Raji (cell line): ENCODE data around the gene SLK.

Experiments used
- POLR2A ChIP-seq: IDR thresholded peaks from 2 replicates; pipeline ENCODE4 v1.6.1; 2011; ENCODE audit warnings: low read depth, low read length, control low read depth; ENCODE audit not compliant: insufficient read depth

The SLK gene

DNA sequence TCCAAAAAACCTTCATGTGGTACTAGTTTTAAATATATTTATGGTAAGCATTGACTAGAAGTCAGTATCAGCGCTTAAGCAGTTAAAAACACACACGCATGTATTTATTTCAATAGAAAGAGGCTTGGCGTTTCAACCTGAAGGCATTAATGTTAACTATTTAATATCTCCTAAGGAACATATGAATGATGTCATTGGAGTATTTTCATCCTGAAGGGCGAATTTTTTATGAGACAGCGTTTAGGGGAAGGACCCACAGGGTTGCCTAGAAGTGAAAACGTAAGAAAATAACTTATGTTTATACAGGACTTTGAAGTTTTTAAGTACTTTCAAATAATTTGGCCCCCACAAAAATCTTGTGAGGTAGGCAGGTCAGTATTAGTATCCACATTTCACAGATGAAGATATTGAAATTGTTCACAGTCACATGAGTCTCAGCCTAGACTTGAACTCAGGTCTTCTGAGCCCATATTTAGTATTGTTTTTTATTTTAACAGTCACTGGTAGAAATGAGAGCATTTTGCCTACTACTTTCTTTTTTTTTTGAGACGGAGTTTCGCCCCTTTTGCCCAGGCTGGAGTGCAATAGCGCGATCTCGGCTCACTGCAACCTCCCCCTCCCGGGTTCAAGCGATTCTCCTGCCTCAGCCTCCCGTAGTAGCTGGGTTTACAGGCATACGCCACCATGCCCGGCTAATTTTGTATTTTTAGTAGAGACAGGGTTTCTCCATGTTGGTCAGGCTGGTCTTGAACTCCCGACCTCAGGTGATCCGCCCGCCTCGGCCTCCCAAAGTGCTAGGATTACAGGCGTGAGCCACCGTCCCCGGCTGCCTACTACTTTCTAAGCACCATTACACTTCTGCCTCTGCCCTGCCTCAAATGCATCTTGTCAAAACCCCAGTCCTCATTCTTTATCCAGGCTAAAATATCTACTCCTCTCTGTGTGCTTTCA is 1.8 kb downstream of the SLK start:
- no peak for TF ChIP-seq POLR2A

DNA sequence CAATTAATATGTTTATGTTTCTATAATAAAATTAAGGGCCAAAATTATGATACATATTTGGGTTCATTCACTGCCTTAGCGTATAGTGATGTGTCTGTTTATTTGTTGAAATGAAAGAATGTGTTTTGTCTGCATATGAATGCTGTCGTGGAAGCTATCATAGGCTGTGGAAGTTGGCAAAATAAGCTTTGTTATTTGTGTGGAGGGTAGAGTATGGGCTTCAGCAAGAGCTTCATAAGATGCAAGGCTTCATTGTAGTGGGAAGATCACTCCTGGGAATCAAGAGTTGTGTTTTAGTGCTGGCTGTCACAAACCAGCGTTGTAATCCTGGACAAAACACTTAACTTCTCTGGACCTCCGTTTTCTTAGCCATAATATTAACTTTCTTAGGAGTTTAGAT is 2.5 kb downstream of the SLK start:
- no peak for TF ChIP-seq POLR2A

DNA sequence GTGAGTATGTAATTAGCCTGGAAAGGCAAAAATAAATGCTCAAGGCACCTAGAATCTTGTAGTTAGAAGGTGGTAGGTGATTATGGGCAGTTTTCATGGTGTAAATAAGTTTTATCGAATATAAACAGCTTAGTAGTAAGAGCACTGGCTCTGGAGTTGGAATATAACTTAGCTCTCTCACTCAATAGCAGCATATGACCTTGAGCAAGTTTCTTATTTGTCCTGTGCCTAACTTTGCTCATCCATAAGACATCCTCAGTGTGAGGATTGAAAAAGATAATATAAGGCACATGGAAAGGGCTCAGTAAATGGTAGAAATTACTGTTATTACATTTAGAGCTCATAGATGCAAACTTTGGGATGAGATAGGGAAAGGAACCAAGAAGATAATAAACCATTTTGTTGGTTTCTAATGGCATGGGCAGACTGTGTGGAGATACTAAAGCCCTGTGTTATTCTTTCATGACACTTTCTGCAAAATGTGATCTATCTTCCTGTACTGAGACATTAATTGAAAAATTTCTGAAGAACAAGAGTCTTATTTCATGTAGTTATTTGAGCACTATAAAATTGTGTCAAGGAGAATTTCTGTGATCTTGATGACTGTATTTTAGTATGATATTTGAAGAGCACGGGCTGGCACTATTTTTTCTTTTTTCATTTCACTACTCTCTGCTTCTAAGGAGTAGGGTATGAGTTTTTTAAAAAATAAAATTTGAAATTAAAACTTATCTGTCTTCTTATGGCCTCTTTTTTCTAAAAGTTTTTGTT is 3.1 kb downstream of the SLK start:
- TF ChIP-seq POLR2A, result no peak

DNA sequence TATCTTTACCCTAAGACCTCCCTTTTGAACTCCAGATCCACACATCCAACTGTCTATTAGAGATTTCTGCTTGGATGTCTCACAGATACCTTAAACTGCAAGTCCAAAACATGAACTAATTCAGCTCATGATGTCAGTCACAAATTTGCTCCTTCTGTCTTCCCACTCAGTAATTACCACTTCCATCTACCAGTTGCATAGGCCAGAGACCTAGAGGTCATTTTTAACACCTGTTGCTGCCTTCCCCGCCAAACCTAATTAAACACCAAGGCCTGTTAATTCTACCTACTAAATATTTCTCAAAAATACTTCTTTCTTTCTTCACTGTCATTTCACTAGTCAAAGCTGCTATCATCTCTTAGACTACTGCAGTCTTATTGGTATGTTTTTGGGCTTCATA is 8.2 kb downstream of the SLK start:
- TF ChIP-seq POLR2A, result no peak

DNA sequence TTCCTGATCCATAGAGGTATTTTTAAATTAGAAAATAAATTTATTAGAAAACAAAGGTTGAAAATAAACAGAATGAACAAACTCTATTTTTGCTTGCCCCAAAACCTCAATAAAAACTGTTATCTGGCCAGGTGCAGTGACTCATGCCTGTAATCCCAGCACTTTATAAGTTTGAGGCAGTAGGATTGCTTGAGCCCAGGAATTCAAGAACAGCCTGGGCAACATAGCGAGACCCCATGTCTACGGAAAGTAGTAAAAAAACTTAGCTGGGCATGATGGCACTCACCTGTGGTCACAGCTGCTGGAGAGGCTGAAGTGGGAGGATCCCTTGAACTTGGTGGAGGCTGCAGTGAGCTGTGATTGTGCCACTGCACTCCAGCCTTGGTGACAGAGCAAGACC is 10.3 kb downstream of the SLK start:
- TF ChIP-seq POLR2A, result no peak

DNA sequence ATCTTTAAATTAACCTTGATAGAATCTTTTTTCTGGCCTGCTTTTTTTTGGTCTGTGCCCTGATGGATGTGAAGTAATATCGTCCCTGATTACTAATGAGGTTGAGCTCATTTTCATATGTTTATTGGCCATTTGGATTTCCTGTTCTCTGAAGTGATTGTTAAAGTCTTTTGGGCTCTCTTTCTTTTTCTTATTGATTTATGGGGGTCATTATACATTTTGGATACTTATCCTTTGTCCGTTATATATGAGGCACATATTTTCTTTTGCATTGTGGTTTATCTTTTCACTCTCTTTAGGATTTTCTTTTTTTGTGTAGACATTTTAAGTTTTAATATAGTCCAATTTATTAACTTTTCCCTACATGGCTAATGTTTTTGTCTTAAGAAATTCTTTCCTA is 12.6 kb downstream of the SLK start:
- no peak for TF ChIP-seq POLR2A

DNA sequence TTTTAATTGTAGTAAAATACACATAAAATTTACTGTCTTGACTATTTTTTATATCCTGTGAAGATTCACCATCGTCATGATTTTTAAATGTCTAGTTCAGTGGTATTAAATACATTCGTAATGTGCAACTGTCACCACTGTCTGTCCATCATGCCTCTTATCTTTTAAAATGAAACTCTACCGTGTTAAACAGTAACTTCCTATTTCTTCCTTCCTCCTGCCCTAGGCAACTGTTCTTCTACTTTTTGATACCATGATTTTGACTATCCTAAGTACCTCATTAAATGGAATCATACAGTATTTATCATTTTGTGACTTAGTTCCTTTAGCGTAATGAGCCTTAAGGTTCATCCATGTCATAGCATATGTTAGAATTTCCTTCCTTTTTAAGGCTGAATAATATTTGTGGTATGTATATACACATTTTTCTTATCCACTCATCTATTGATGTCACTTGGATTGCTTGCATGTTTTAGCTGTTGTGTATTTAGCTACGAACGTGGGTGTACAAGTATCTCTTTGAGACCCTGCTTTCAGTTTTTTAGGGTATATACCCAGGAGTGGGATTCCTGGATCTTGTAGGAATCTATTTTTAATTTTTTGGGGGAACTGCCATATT is 13.5 kb downstream of the SLK start:
- TF ChIP-seq POLR2A, result no peak

DNA sequence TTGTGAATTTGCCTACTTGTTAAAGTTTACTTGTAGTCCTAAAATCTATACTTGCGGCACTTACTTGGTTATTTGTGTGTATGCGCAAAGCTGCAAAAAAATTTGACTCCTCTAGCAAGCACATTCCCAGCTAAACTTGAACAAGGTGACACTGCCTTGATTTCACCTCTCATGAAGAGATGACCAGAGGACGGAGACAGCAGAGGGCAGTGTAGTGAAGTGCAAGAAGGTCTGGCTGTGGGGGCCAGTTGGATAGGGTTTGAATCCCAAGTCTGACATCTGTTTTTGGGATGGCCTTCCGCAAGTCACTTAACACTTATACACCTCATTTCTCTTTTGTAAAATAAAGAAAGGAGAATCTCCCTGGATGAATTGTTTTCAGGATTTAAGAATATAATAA is 15.7 kb downstream of the SLK start:
- no peak for TF ChIP-seq POLR2A

DNA sequence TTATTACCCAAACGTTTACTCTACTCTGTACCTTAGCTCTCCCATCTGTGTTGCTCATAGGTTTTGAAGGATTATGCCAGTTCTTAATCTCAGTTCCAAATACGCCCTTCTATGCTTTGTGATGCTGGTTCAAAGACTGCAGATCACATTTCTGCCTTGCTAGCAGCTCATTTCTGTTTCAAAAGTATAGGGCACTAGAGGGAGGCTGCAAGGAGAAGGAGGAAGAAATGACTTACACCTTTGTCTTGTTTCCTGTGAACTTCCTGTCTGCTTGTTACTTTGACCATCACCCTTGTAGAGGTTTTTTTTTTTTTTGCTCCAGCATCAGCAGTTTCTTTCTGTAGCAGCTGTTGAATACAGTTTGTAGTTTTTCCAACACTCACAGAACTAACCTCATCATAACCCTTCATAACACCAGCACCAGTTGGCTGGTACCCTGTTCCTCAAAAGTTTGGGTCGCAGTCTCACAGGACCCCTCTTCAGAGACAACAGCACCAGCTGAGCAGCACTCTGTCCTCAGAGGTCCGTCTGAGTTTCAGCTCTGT is 16.5 kb downstream of the SLK start:
- no peak for TF ChIP-seq POLR2A

DNA sequence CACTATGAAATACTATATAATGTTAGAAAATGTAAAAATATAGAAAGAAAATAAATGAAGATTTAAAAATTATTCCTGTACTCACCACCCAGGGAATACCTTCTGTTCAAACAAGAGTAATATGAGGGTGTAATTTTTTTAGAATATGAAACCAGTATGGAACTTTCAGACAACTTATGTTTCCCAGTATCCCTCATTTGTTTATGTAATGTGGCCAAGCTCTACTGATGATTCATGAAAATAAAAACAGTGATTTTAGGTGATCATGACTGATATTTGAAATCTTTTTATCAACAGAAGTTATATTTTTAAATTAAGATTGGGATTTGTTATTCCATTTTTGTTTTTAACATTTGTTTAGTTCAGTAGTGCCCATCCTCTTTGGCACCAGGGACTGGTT is 18.8 kb downstream of the SLK start:
- TF ChIP-seq POLR2A, result no peak

DNA sequence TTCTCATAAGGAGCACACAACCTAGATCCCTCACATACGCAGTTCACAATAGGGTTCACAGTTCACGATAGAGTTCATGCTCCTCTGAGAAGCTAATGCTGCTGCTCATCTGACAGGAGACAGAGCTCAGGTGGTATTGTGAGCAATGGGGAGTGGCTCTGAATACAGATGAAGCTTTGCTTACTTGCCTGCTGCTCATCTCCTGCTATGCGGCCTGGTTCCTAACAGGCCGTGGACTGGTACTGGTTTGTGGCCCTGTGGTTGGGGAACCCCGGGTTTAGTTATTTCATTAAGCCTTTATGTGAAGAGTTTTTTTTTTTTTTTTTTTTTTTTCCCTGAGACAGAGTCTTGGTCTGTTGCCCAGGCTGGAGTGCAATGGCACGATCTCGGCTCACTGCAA is 19.4 kb downstream of the SLK start:
- no peak for TF ChIP-seq POLR2A

DNA sequence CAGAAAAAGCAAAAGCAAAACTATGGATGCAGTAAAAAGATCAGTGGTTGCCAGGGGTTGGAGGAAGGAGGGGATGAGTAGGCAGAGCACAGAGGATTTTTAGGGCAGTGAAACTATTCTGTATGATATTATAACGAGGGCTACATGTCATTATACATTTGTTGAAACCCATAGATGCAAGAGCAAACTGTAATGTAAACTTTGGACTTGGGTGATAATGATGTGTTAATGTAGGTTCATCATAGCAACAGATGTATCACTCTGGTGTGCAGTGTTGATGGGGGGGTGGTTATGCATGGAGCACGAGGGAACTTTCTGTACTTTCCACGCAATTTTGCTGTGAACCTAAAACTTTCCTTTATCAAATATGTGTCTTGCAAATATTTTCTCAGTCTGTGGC is 23.2 kb downstream of the SLK start:
- TF ChIP-seq POLR2A, result no peak

DNA sequence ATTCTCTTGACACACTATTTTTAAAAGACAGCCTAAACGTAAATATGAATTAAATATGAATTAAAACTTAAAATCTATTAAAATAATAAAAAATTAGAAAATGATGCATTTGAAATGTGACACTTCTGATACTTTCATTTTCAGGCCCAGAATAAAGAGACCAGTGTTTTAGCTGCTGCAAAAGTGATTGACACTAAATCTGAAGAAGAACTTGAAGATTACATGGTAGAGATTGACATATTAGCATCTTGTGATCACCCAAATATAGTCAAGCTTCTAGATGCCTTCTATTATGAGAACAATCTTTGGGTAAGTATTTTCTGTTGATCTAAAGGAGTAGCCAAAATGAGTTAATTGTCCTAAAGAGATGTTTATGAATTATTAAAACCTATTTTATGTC is 23.6 kb downstream of the SLK start:
- no peak for TF ChIP-seq POLR2A

DNA sequence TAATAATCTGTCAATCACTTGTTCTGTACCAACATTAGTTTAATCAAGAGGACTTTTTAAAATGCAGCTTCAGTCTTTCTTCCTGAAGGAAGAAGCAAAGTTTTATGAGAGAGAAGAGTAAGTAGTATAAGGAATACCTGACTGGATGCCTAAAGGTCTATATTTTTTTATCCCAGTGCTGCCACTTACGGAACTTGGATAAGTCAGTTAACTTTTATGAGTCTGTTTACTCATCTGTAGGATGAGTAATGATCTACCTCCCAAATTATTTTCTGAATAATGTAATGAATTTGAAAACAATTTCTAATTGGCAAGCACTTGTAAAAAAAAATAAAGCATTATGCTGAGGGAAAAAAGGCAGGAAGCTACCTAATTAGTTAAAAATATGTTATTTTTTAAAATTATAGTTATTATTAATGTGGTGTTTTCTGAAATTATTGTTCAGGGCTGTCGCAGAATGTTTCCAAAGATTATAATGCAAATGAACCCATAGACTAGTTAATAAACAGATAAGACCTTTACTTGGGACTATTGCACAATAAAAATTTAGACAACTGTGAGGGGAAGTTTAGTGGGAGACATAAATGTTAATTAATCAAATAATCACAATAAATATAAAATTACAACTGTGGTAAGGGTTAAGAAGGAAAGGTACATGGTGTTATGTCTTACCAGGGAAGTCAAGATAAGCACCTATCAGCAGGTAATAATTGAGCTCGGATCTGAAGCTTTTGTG is 24.6 kb downstream of the SLK start:
- TF ChIP-seq POLR2A, result no peak

DNA sequence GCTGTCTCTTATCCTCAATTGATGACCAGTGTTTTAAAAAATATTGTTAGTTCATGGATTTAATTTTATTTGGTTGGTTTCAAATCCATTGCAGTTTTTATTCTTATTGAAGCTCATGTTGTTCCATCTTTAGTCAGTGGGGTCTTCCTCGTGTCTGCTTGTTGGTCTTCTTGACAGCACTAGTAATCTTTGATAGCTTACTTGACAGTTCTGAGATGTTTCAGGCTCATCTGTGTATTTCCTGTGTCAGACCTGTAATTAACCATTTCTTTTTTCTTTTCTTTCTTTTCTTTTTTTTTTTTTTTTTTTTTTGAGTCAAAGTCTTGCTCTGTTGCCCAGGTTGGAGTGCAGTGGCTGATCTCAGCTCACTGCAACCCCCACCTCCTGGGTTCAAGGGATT is 28.2 kb downstream of the SLK start:
- no peak for TF ChIP-seq POLR2A
